Activated T-cell treated with anti-CD3 and anti-CD28 coated beads for 4 hours (primary cell): Measurements from ENCODE around the gene ORAI3.
A peak's percentile ranks its signal among the peaks of the same experiment; 100 is the strongest.

Experiments used
- DNase-seq: peaks from one replicate; pipeline ENCODE4 v3.0.0-alpha.2; 2020

Gene ORAI3

GRCh38 chr16:30947859-30948666 lies 805 bp upstream of the ORAI3 start:
- DNase-seq: no peak

DNA sequence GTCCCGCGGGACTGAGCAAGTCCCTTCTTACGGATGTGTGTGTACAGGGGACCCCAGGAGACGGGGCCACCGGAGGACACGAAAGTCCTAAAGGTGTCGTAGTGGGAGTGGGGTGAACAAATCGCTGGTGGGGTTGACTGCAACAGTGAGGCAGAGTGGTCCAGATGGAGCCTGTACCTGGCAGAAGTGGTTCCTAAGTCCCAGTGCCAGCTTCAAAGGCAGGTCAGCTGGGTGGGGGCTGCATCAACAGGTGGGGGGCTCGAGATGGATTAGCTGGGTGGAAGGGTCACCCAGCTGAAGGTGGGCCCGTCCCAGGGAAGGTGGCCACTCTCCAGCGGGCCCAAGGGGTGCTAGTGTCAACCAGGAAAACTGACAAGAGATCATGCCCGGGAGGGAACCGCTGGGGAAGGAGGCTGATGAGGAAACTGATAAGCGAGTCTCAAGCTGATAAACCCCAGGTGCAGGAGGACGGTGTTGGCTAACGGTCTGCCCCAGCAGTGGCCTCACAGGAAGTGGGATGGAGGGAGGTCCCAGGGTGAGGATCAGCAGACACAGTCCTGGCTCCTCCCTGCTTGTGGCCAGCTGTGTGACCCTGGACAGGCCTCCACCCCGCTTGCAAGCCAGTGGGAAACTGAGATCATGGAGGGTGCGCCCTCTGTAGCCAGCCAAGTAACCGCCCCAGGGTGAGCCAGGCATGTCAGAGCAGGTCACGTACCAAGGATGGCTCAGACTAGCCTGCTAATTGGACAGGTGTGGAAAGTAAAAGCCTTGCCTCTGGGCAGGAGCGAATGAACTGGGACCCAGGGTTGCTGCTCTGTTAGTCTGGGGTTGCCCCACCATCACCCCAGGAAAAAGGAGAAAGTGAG lies 1.0 kb downstream of the ORAI3 start:
- DNase-seq: no peak

DNA sequence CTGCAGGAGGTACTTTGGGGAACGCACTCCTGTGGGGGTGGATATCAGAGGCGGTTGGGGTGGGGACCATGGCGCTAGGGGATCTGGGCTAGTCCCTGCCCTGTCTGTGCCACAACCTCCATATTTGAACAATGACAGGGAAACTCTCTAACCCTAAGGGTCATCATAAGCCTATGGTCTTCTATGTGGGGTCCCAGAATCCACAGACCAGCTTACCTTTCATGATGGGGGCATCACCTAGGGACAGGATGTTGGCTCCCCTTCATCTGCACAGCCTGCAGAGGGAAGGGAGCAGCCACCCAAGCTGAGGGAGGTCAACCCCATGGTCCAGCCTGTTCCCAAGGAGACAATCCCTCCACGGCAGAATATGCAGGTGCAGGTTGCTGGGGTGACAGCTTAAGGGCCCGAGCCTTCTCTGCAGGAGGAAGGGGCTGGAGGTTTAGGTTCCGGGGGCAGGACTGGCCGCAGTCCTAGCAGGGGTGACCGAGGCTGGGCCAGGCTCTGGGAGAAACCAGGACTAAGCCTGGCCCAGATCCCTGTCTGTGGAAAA lies 1.7 kb downstream of the ORAI3 start:
- no peak for DNase-seq

- DNase-seq: no peak
Measured at GRCh38 chr16:30951193-30951592, 2.3 kb downstream of the ORAI3 start.

GRCh38 chr16:30951750-30952149 lies 2.9 kb downstream of the ORAI3 start:
- no peak for DNase-seq

DNA sequence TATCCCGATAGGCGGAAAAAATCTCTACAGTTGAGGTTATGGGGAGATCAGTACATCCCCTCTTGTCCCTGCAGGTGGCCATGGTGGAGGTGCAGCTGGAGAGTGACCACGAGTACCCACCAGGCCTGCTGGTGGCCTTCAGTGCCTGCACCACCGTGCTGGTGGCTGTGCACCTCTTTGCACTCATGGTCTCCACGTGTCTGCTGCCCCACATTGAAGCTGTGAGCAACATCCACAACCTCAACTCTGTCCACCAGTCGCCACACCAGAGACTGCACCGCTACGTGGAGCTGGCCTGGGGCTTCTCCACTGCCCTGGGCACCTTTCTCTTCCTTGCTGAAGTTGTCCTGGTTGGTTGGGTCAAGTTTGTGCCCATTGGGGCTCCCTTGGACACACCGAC lies 4.2 kb downstream of the ORAI3 start:
- no peak for DNase-seq

DNA sequence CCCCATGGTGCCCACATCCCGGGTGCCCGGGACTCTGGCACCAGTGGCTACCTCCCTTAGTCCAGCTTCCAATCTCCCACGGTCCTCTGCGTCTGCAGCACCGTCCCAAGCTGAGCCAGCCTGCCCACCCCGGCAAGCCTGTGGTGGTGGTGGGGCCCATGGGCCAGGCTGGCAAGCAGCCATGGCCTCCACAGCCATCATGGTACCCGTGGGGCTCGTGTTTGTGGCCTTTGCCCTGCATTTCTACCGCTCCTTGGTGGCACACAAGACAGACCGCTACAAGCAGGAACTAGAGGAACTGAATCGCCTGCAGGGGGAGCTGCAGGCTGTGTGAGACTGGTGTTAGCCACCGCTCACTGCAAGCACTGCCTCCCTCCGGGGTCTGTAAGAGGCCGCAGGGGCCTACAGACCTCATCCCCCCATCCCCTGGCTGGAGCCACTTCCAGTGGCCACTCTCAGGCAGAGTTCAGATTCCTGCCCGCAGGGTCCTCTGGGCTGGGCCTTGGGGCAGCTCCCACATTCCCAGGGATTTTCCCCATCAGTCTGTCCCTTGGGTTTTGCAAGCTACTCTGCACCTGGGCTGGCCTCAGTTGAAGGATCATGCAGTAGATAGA lies 4.8 kb downstream of the ORAI3 start:
- peak; percentile 36 for DNase-seq

DNA sequence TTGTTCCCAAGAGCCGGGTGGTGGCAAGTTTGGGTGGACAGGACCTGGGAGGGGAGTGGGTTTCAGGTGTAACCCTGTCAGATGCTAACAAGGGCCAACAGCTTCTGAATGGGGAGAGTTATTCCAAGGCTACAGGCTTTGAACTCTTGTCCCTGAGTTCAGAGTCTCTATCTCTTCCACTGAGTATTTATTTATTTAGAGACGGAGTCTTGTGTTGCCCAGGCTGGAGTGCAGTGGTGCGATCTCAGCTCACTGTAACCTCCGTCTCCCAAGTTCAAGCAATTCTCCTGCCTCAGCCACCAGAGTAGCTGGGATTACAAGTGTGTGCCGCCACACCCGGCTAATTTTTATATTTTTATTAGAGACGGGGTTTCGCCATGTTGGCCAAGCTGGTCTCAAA lies 6.1 kb downstream of the ORAI3 start:
- no peak for DNase-seq

GRCh38 chr16:30956601-30957455 lies 8.0 kb downstream of the ORAI3 start:
- peak; percentile 88 for DNase-seq

GRCh38 chr16:30957456-30958174 lies 8.7 kb downstream of the ORAI3 start, which contains the start of gene SETD1A:
Gene SETD1A (plus strand): TSS chr16:30957754. CDS start chr16:30958732, 978 bp downstream.
- DNase-seq: peak; percentile 94

DNA sequence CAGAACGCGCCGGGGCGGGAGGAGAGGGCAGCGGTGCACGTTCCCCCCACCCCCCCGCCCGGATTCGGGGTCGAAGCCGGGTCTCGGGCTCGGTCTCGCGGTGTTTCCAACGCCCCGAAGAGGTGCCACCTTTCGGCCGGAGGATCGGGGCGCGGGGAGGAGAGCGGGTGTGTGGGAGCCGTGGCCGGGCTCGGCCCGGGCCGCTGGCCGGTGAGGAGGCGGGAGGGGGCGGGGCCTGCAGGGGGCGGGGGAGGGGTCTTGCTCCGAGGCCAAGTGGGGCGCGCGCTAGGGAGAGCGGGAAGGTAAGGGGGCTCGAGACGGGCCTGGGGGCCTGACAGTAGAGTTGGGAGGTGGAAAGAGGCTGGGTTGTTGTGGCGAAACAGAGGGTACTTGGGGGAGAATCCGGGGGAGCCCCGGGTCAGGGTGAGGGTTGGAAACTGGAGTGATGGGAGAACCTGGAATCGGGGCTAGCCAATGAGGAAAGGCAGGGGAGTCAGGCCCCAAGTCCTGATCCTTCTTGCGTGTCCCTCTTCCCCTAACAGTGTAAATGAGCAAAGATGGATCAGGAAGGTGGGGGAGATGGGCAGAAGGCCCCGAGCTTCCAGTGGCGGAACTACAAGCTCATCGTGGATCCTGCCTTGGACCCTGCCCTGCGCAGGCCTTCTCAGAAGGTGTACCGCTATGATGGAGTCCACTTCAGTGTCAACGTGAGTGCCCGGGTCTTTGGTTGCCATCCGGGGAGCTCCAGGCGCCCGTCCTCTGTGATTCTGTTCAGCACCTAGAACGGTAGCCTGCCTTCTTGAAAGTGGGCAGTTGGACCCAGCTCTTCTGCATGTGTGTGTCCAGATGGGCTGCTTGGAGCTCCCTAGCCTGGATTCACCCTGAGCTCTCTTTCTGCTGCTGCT lies 9.6 kb downstream of the ORAI3 start:
- DNase-seq: peak; percentile 23

- no peak for DNase-seq
Measured at GRCh38 chr16:30961384-30961783, 12.5 kb downstream of the ORAI3 start.

GRCh38 chr16:30963925-30964511 lies 15.2 kb downstream of the ORAI3 start:
- DNase-seq: no peak

- no peak for DNase-seq
Measured at GRCh38 chr16:30964574-30965226, 15.8 kb downstream of the ORAI3 start.

GRCh38 chr16:30965436-30965835 lies 16.6 kb downstream of the ORAI3 start:
- DNase-seq: no peak

- no peak for DNase-seq
Measured at GRCh38 chr16:30966033-30966619, 17.3 kb downstream of the ORAI3 start.

DNA sequence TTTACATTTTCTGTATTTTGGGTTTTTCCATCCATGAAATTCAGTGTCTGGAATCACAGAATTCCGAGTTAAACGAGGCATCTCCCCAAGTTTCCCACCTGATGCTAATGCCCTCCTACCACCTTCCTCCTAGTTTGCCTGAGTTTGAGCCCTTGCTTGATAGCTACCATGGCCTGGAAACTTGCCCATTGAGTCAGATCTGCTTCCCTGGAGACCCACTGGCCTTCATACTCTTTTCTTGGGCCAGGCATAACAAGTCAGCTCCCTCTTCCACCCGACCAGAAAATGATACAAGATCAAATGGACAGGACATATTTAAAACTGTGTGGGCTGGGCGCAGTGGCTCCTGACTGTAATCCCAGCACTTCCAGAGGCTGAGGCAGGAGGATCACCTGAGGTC lies 18.9 kb downstream of the ORAI3 start:
- DNase-seq: no peak

- DNase-seq: no peak
Measured at GRCh38 chr16:30969246-30969842, 20.5 kb downstream of the ORAI3 start.

GRCh38 chr16:30971298-30971697 lies 22.4 kb downstream of the ORAI3 start:
- DNase-seq: no peak
